Activated naive CD4-positive, alpha-beta T cell treated with anti-CD3 and anti-CD28 coated beads for 36 hours (primary cell): ENCODE data around the gene NUAK2. TPM values are rescaled to one million over a fixed set of nuclear protein-coding genes. Genes with fewer than 3 reads are reported as not detected.
"Not testable (repeated sequence)": the region's sequence is repeated elsewhere in the genome, so short reads cannot be mapped to it uniquely, and the experiment has no call there.

Experiments used
- CTCF ChIA-PET: fragments of 350-600 bp; sonication (Branson Sonifier 250); formaldehyde crosslinking; loops from one replicate; lab custom pipeline; 2021; ENCODE audit warnings: antibody characterized with exemption; lab: Charles Lee
- DNase-seq: peaks from one replicate; pipeline ENCODE4 v3.0.0-alpha.2; 2020
- H3K27ac Mint-ChIP-seq: one replicate; pipeline ENCODE4 v1.8.0; 2021; ENCODE audit warnings: mild to moderate bottlenecking, mixed read lengths
- H3K27me3 Mint-ChIP-seq: one replicate; pipeline ENCODE4 v1.8.0; 2021; ENCODE audit warnings: low read depth, mixed read lengths
- H3K36me3 Mint-ChIP-seq: one replicate; pipeline ENCODE4 v1.8.0; 2021; ENCODE audit warnings: low read depth, mixed read lengths
- H3K4me1 Mint-ChIP-seq: one replicate; pipeline ENCODE4 v1.8.0; 2021; ENCODE audit warnings: low read depth, mixed read lengths
- H3K4me3 Mint-ChIP-seq: one replicate; pipeline ENCODE4 v1.8.0; 2021; ENCODE audit warnings: mild to moderate bottlenecking, moderate library complexity, mixed read lengths
- H3K9me3 Mint-ChIP-seq: one replicate; pipeline ENCODE4 v1.8.0; 2021; ENCODE audit warnings: mixed read lengths
- intact Hi-C: fragments of 100-400 bp; cut with micrococcal nuclease; formaldehyde crosslinking; loops from one replicate; pipeline ENCODE4 v1.15.1; 2023
- total RNA-seq, 2 experiments: library from RNA; stranded (reverse); gene quantifications; one replicate each; pipeline ENCODE4 v1.2.3, GENCODE V29; 2021

Gene NUAK2
- total RNA-seq, 2 experiments from 2014 or later = 11.2 to 12.2 TPM

DNA sequence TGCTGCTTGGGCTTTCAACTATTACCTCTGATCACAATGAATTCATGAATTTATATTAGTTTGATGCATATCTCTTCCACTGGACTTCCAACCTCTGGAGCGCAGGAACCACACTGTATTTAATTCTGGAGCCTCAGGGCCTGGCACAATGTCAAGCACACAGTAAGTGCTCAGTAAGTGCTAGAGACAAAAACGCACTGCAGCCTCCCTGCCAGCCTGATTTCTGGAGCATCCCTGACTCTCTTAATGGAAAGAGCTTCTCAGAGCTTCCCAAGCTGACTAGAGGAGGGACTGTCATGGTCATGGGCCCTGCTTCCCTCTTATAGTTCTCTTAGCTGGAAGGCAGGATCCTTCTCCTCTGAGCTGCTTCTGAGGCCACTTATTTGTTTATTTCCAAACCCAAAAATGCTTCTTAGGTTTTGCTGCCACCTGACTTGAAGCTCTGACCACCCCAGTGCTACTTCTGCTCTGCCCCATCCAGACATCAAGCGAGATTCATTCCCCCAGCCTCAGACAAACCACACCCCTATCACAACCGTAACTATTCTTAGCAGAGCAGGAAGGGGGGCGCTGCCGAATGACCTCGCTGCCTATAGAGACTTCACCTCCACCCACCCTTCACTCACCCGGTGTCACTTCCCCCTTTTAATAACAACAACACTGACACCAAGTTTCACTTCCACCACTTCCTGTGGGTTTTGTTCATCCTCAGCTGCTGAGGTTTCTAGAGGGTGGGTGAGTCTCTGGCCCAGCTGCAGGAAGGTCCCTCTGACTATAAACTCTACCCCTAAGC, 33.6 kb downstream of the NUAK2 start:
- H3K4me3 Mint-ChIP-seq = peak overlapping the region; percentile 48
- CTCF ChIA-PET = interaction anchor here (0.8 to 25.4 kb wide), 9 partner anchors 10 to 66 kb away, joined by 3 to 948 read pairs (median 5); partner anchors contain the start of gene NUAK2
- no peaks in the 10 kb centered on the region for H3K9me3 Mint-ChIP-seq
- peak; percentile 93 for DNase-seq
- intact Hi-C loops = loop anchor here (1.0 to 10.0 kb wide), 8 partner anchors 8 to 764 kb away; partner anchors contain the start of genes NUAK2, RAB29 and RHEX
- H3K27ac Mint-ChIP-seq = peak overlapping the region; percentile 88
- H3K27me3 Mint-ChIP-seq = no peaks in the 10 kb centered on the region
- H3K36me3 Mint-ChIP-seq = no peaks in the 10 kb centered on the region
- H3K4me1 Mint-ChIP-seq = peaks cover 71% of the 10 kb centered on the region

DNA sequence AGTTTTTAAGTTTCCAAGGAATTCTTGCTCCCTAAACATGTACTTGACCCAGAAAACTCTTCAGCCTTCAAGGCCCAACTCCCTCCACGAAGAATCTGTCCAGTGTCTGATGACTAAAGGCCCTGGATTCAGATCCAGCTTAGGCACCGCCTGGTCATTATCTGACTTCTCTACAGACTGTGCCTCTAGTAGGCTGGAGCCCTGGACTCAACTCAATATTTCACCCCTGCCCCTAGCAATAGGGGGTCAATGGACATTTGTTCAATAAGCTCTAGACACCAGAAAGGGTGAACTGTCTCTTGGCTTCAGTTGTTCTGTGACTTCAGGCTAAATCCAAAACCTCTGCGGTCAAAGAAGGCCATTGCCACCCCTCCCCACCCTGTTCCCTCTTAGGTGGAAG, 34.5 kb downstream of the NUAK2 start:
- no peak for DNase-seq
- H3K36me3 Mint-ChIP-seq = no peaks in the 10 kb centered on the region
- H3K27ac Mint-ChIP-seq = no peak overlapping the region
- no peaks in the 10 kb centered on the region for H3K9me3 Mint-ChIP-seq
- CTCF ChIA-PET = interaction anchor here (1.0 to 25.4 kb wide), 5 partner anchors 13 to 67 kb away, joined by 3 to 948 read pairs (median 7); partner anchors contain the start of gene NUAK2
- H3K27me3 Mint-ChIP-seq = no peaks in the 10 kb centered on the region
- intact Hi-C loops = loop anchor here (5.0 to 10.0 kb wide), 2 partner anchors 488 to 765 kb away; partner anchors contain the start of genes RAB29 and RHEX
- H3K4me3 Mint-ChIP-seq = no peak overlapping the region
- peaks cover 79% of the 10 kb centered on the region for H3K4me1 Mint-ChIP-seq

- Mint-ChIP-seq H3K4me3 (no peak overlapping the region), H3K27ac (peak overlapping the region; percentile 87), H3K9me3 (no peaks in the 10 kb centered on the region), H3K4me1 (peaks cover 74% of the 10 kb centered on the region), H3K36me3 (no peaks in the 10 kb centered on the region), H3K27me3 (no peaks in the 10 kb centered on the region)
- peak; percentile 77 for DNase-seq
- CTCF ChIA-PET = interaction anchor here (1.2 to 25.4 kb wide), 3 partner anchors 12 to 49 kb away, joined by 5 to 948 read pairs (median 50); partner anchors contain the start of gene NUAK2
- intact Hi-C loops = loop anchor here (5.0 to 10.0 kb wide), 2 partner anchors 488 to 766 kb away; partner anchors contain the start of genes RAB29 and RHEX
These were observed 35.1 kb downstream of the NUAK2 start for GRCh38 chr1:205286335-205286950.

- DNase-seq = peak; percentile 69
- CTCF ChIA-PET = interaction anchor here (0.6 to 25.4 kb wide), 4 partner anchors 11 to 447 kb away, joined by 3 to 948 read pairs (median 27); partner anchors contain the start of gene NUAK2
- no peaks in the 10 kb centered on the region for H3K27me3 Mint-ChIP-seq
- intact Hi-C loops = loop anchor here (1.0 to 10.0 kb wide), 7 partner anchors 12 to 767 kb away; partner anchors contain the start of genes RAB29 and RHEX
- H3K36me3 Mint-ChIP-seq = no peaks in the 10 kb centered on the region
- peaks cover 3% of the 10 kb centered on the region for H3K9me3 Mint-ChIP-seq
- peak overlapping the region; percentile 87 for H3K27ac Mint-ChIP-seq
- H3K4me3 Mint-ChIP-seq = peak overlapping the region; percentile 53
- H3K4me1 Mint-ChIP-seq = peaks cover 72% of the 10 kb centered on the region
These were observed 36.0 kb downstream of the NUAK2 start for GRCh38 chr1:205285381-205286101.

DNA sequence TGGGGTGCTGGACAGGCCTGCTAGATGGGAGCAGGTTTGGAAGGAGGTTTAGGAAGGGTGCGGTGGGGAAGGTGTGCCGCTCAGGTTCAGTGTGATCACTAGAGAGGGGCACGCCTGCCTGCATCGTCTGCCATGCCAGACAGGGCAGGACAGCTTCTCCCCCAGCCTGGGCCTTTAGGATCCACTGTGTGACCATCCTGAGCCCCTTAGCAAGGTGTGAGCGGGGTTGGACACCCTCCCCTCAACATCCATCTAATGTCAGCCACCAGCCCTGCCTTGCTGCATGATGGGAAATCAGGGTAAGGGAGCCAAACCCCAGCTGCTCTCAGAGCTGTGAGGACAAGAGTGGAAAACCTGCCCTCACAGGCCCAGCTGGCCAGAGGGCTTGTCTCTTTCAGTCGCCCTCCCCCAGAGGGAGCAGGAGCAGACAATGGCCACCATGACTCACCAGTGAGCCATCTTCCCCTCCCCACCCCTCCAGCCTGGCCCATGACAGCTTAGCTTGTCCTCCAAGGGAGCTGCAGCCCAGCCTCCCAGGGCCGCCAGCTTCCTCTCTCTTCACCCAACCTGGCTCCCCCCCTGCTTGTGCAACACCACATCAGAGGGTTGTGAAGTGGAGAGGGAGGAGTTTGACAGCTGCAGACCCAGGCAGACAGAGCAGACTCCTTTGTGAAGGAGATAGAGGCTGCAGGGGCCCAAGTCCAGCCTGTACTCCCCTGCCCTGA, 37.0 kb downstream of the NUAK2 start:
- no peaks in the 10 kb centered on the region for H3K27me3 Mint-ChIP-seq
- H3K27ac Mint-ChIP-seq = peak overlapping the region; percentile 87
- CTCF ChIA-PET = interaction anchor here (0.8 to 25.4 kb wide), 4 partner anchors 10 to 82 kb away, joined by 3 to 948 read pairs (median 26); partner anchors contain the start of gene NUAK2
- H3K36me3 Mint-ChIP-seq = peaks cover 5% of the 10 kb centered on the region
- peak overlapping the region; percentile 29 for H3K4me3 Mint-ChIP-seq
- H3K4me1 Mint-ChIP-seq = peaks cover 77% of the 10 kb centered on the region
- intact Hi-C loops = loop anchor here (1.0 to 10.0 kb wide), 8 partner anchors 11 to 768 kb away; partner anchors contain the start of genes NUAK2, RAB29 and RHEX
- peaks cover 3% of the 10 kb centered on the region for H3K9me3 Mint-ChIP-seq
- peak; percentile 97 for DNase-seq

GRCh38 chr1:205283270-205284147, 38.0 kb downstream of the NUAK2 start:
- Mint-ChIP-seq H3K4me3 (no peak overlapping the region), H3K4me1 (peaks cover 82% of the 10 kb centered on the region), H3K27me3 (no peaks in the 10 kb centered on the region), H3K27ac (peak overlapping the region; percentile 19), H3K9me3 (peaks cover 3% of the 10 kb centered on the region), H3K36me3 (peaks cover 5% of the 10 kb centered on the region)
- intact Hi-C loops = loop anchor here (1.0 to 10.0 kb wide), 5 partner anchors 29 to 491 kb away; partner anchors contain the start of genes NUAK2 and RAB29
- CTCF ChIA-PET = interaction anchor here (0.5 to 25.4 kb wide), 5 partner anchors 9 to 112 kb away, joined by 3 to 948 read pairs (median 3); partner anchors contain the start of genes NUAK2 and TMCC2
- DNase-seq = peak; percentile 28

DNA sequence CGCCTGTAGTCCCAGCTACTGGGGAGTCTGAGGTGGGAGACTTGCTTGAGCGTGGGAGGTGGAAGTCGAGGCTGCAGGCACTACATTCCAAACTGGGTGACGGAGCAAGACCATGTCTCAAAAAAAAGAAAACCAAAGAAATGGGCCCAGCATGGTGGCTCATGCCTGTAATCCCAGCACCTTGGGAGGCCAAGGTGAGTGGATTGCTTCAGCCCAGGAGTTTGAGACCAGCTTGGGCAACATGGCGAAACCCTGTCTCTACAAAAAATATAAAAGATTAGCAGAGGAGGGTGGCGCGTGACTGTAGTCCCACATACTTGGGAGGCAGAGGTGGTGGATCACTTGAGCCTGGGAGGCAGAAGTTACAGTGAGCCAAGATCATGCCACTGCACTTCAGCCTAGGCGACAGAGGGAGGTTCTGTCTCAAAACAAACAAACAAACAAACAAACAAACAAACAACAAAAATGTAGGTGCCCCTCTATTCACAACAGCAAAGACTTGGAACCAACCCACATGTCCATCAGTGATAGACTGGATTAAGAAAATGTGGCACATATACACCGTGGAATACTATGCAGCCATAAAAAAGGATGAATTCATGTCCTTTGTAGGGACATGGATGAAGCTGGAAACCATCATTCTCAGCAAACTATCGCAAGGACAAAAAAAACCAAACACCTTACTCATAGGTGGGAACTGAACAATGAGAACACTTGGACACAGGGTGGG, 40.7 kb downstream of the NUAK2 start:
- DNase-seq, H3K9me3 Mint-ChIP-seq, H3K36me3 Mint-ChIP-seq, H3K27me3 Mint-ChIP-seq, H3K4me3 Mint-ChIP-seq: not testable (repeated sequence)
- intact Hi-C loops = loop anchor here (10.0 kb wide), 1 partner anchor 494 kb away; the partner anchor contains the start of gene RAB29
- Mint-ChIP-seq H3K4me1 (peaks cover 74% of the 10 kb centered on the region), H3K27ac (peak overlapping the region; percentile 36)
- CTCF ChIA-PET = interaction anchor here (0.6 to 25.4 kb wide), 5 partner anchors 9 to 213 kb away, joined by 3 to 948 read pairs (median 5); partner anchors contain the start of gene NUAK2

GRCh38 chr1:205279986-205280385, 41.6 kb downstream of the NUAK2 start:
- H3K27ac Mint-ChIP-seq = peak overlapping the region; percentile 41
- H3K27me3 Mint-ChIP-seq = no peaks in the 10 kb centered on the region
- peaks cover 3% of the 10 kb centered on the region for H3K9me3 Mint-ChIP-seq
- H3K4me1 Mint-ChIP-seq = peaks cover 72% of the 10 kb centered on the region
- CTCF ChIA-PET = interaction anchor here (1.2 to 25.4 kb wide), 4 partner anchors 9 to 57 kb away, joined by 3 to 948 read pairs (median 4); partner anchors contain the start of gene NUAK2
- H3K4me3 Mint-ChIP-seq = no peak overlapping the region
- intact Hi-C loops = loop anchor here (10.0 kb wide), 1 partner anchor 495 kb away; the partner anchor contains the start of gene RAB29
- peaks cover 5% of the 10 kb centered on the region for H3K36me3 Mint-ChIP-seq
- peak; percentile 69 for DNase-seq

DNA sequence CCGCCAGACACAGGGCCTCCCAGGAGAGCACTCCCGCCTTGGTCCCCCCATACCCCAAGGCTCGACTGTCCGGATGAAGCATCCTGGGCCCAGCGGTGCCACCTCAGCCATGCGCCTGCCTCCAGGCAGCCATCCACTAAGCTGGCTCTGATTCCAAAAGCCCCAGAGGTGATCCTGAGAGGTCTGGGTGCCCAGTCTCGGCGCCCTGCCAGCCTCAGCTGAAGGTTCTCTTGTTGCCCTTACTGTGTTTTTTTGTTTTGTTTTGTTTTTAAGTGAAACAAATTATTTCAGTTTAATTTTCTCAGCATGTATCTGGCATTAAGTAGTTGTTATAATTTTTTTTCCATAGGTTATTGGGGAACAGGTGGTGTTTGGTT, 44.9 kb downstream of the NUAK2 start:
- DNase-seq = no peak
- Mint-ChIP-seq H3K4me1 (peaks cover 70% of the 10 kb centered on the region), H3K4me3 (no peak overlapping the region), H3K27me3 (no peaks in the 10 kb centered on the region), H3K27ac (no peak overlapping the region), H3K9me3 (peaks cover 3% of the 10 kb centered on the region), H3K36me3 (peaks cover 11% of the 10 kb centered on the region)
- CTCF ChIA-PET = interaction anchor here (1.1 to 25.4 kb wide), 7 partner anchors 9 to 81 kb away, joined by 3 to 948 read pairs (median 6); partner anchors contain the start of gene NUAK2
- intact Hi-C loops = no loop called here
